IMR-90 (cell line): ENCODE results near the gene TNN. TPM values are rescaled to one million over a fixed set of nuclear protein-coding genes. Genes with fewer than 3 reads are reported as not detected.

Experiments
- ATAC-seq: fragments of 200-7000 bp; cut with Tn5 transposase; 2 replicates; pipeline ENCODE4 v1.9.1; 2020; ENCODE audit warnings: low read depth, mild to moderate bottlenecking, moderate library complexity
- BruUV-seq: library from RNA; stranded (reverse); fragments of 400-500 nt; replicated peaks from 2 replicates; lab custom pipeline; 2021; lab: Mats Ljungman, UMichigan
- CTCF ChIA-PET: fragments of 300-600 bp; formaldehyde crosslinking; extraction: SDS; loops from one replicate; lab custom pipeline; 2021; ENCODE audit warnings: antibody characterized with exemption; lab: Yijun Ruan, JAX
- POLR2A ChIA-PET: fragments of 300-600 bp; sonication (Branson Sonifier 250); formaldehyde crosslinking; loops from one replicate; lab custom pipeline; 2022; ENCODE audit warnings: antibody characterized with exemption; ENCODE audit not compliant: unreplicated experiment; lab: Charles Lee
- DNase-seq: peaks from one replicate; pipeline ENCODE4 v3.0.0; 2013
- H2AFZ ChIP-seq: replicated peaks from 2 replicates; pipeline ENCODE3; 2013; ENCODE audit warnings: low read length, mild to moderate bottlenecking; ENCODE audit not compliant: poor library complexity
- H2AK5ac ChIP-seq: 2 replicates; pipeline ENCODE4 v1.6.1; 2013; ENCODE audit warnings: low read depth, low read length, inconsistent platforms
- H2AK9ac ChIP-seq: replicated peaks from 2 replicates; pipeline ENCODE3; 2013; ENCODE audit warnings: mild to moderate bottlenecking, low read depth, low read length, moderate library complexity; ENCODE audit not compliant: poor library complexity
- H2BK120ac ChIP-seq: 2 replicates; pipeline ENCODE4 v1.6.1; 2013; ENCODE audit warnings: low read depth, low read length, inconsistent platforms
- H2BK15ac ChIP-seq: 3 replicates; pipeline ENCODE4 v1.6.1; 2013; ENCODE audit warnings: low read depth, low read length, inconsistent platforms
- H2BK20ac ChIP-seq: 2 replicates; pipeline ENCODE4 v1.6.1; 2013; ENCODE audit warnings: low read depth, mild to moderate bottlenecking, inconsistent platforms, low read length, moderate library complexity
- H2BK5ac ChIP-seq: 2 replicates; pipeline ENCODE4 v1.6.1; 2013; ENCODE audit warnings: mild to moderate bottlenecking, low read depth, low read length, inconsistent platforms; ENCODE audit not compliant: poor library complexity, severe bottlenecking
- H3K14ac ChIP-seq: replicated peaks from 2 replicates; pipeline ENCODE4 v1.6.1; 2013; ENCODE audit warnings: low read depth, low read length, inconsistent platforms
- H3K18ac ChIP-seq: 2 replicates; pipeline ENCODE4 v1.6.1; 2013; ENCODE audit warnings: low read depth, low read length, control low read depth
- H3K23ac ChIP-seq: 2 replicates; pipeline ENCODE4 v1.6.1; 2013; ENCODE audit warnings: low read depth, low read length, inconsistent platforms
- H3K27ac ChIP-seq: 2 replicates; pipeline ENCODE4 v1.5.1; 2013; ENCODE audit warnings: mild to moderate bottlenecking, control low read depth, low read length; ENCODE audit not compliant: insufficient read depth
- H3K27me3 ChIP-seq: 2 replicates; pipeline ENCODE4 v1.6.1; 2013; ENCODE audit warnings: low read length; ENCODE audit not compliant: control insufficient read depth, insufficient read depth
- H3K36me3 ChIP-seq: 2 replicates; pipeline ENCODE4 v1.6.1; 2013; ENCODE audit warnings: low read length, mixed read lengths; ENCODE audit not compliant: control insufficient read depth, insufficient read depth
- H3K4ac ChIP-seq: 2 replicates; pipeline ENCODE4 v1.6.1; 2013; ENCODE audit warnings: low read depth, low read length, inconsistent platforms
- H3K4me1 ChIP-seq: 2 replicates; pipeline ENCODE4 v1.6.1; 2013; ENCODE audit warnings: low read length, mixed read lengths; ENCODE audit not compliant: control insufficient read depth, insufficient read depth
- H3K4me2 ChIP-seq: 2 replicates; pipeline ENCODE4 v1.6.1; 2013; ENCODE audit warnings: low read depth, mild to moderate bottlenecking, control low read depth, low read length, moderate library complexity
- H3K4me3 ChIP-seq: 2 replicates; pipeline ENCODE4 v1.5.1; 2013; ENCODE audit warnings: low read depth, mild to moderate bottlenecking, control low read depth, low read length, moderate library complexity; ENCODE audit not compliant: insufficient read depth
- H3K56ac ChIP-seq: 2 replicates; pipeline ENCODE4 v1.6.1; 2013; ENCODE audit warnings: low read length, inconsistent platforms; ENCODE audit not compliant: insufficient read depth; ENCODE audit errors: extremely low read depth
- H3K79me1 ChIP-seq, 2 experiments: 2 replicates each; pipeline ENCODE4 v1.6.1; 2013; ENCODE audit warnings: low read length in 2 of 2, inconsistent platforms in 1 of 2, low read depth in 1 of 2
- H3K9ac ChIP-seq: 2 replicates; pipeline ENCODE4 v1.6.1; 2013; ENCODE audit warnings: low read depth, low read length, control low read depth
- H3K9me1 ChIP-seq: 2 replicates; pipeline ENCODE4 v1.6.1; 2013; ENCODE audit warnings: low read length, inconsistent platforms; ENCODE audit not compliant: insufficient read depth
- H3K9me3 ChIP-seq: 2 replicates; pipeline ENCODE4 v1.6.1; 2013; ENCODE audit warnings: low read length; ENCODE audit not compliant: control insufficient read depth, insufficient read depth
- H4K20me1 ChIP-seq: 2 replicates; pipeline ENCODE4 v1.6.1; 2013; ENCODE audit warnings: low read length, inconsistent platforms; ENCODE audit not compliant: insufficient read depth
- H4K5ac ChIP-seq: 2 replicates; pipeline ENCODE4 v1.6.1; 2013; ENCODE audit warnings: mild to moderate bottlenecking, low read depth, low read length, control low read depth
- H4K8ac ChIP-seq, 2 experiments: 2 replicates each; pipeline ENCODE4 v1.6.1; 2013; ENCODE audit warnings: low read depth in 2 of 2, low read length in 2 of 2, control low read depth in 1 of 2, inconsistent platforms in 1 of 2
- H4K91ac ChIP-seq: 2 replicates; pipeline ENCODE4 v1.6.1; 2013; ENCODE audit warnings: low read depth, low read length, inconsistent platforms; ENCODE audit not compliant: insufficient read depth
- BHLHE40 ChIP-seq: fragments of 150-350 bp; IDR thresholded peaks from 2 replicates; pipeline ENCODE4 v1.6.1; 2016; ENCODE audit warnings: mild to moderate bottlenecking, low read depth, low read length
- CEBPB ChIP-seq: IDR thresholded peaks from 2 replicates; pipeline ENCODE4 v1.6.1; 2012; ENCODE audit warnings: low read depth, low read length, improper control_type of control experiment
- CHD1 ChIP-seq: IDR thresholded peaks from 2 replicates; pipeline ENCODE4 v1.6.1; 2012; ENCODE audit warnings: low read depth, low read length, improper control_type of control experiment
- CTCF ChIP-seq: conservative IDR thresholded peaks from 2 replicates; pipeline ENCODE4 v1.5.1; 2012; ENCODE audit warnings: mild to moderate bottlenecking, low read depth, low read length, improper control_type of control experiment
- ELK1 ChIP-seq: fragments of 150-350 bp; IDR thresholded peaks from 2 replicates; pipeline ENCODE4 v1.6.1; 2016; ENCODE audit warnings: low read depth, mild to moderate bottlenecking, low read length, moderate library complexity, borderline replicate concordance
- FOS ChIP-seq: fragments of 150-350 bp; IDR thresholded peaks from 2 replicates; pipeline ENCODE4 v1.6.1; 2016; ENCODE audit warnings: low read depth, low read length
- MAFK ChIP-seq: IDR thresholded peaks from 2 replicates; pipeline ENCODE4 v1.6.1; 2012; ENCODE audit warnings: low read depth, low read length, improper control_type of control experiment
- MAZ ChIP-seq: IDR thresholded peaks from 2 replicates; pipeline ENCODE4 v1.6.1; 2012; ENCODE audit warnings: low read depth, mild to moderate bottlenecking, low read length, improper control_type of control experiment, moderate library complexity, borderline replicate concordance
- MXI1 ChIP-seq: IDR thresholded peaks from 2 replicates; pipeline ENCODE4 v1.6.1; 2012; ENCODE audit warnings: low read depth, mild to moderate bottlenecking, low read length, moderate library complexity, borderline replicate concordance
- NFE2L2 ChIP-seq: fragments of 150-350 bp; IDR thresholded peaks from 2 replicates; pipeline ENCODE4 v1.6.1; 2016; ENCODE audit warnings: low read depth, mild to moderate bottlenecking, low read length
- POLR2A ChIP-seq: IDR thresholded peaks from 2 replicates; pipeline ENCODE4 v1.6.1; 2012; ENCODE audit warnings: mild to moderate bottlenecking, low read depth, low read length
- RAD21 ChIP-seq: IDR thresholded peaks from 2 replicates; pipeline ENCODE4 v1.6.1; 2012; ENCODE audit warnings: low read length, improper control_type of control experiment
- RCOR1 ChIP-seq: IDR thresholded peaks from 2 replicates; pipeline ENCODE4 v1.6.1; 2012; ENCODE audit warnings: mild to moderate bottlenecking, low read length, improper control_type of control experiment; ENCODE audit not compliant: insufficient replicate concordance
- RFX5 ChIP-seq: IDR thresholded peaks from 2 replicates; pipeline ENCODE4 v1.8.0; 2012; ENCODE audit warnings: low read depth, mild to moderate bottlenecking, low read length, moderate library complexity
- SMC3 ChIP-seq: fragments of 150-350 bp; IDR thresholded peaks from 2 replicates; pipeline ENCODE4 v1.6.1; 2016; ENCODE audit warnings: low read depth, mild to moderate bottlenecking, antibody characterized with exemption, low read length, moderate library complexity
- USF2 ChIP-seq: fragments of 150-350 bp; IDR thresholded peaks from 2 replicates; pipeline ENCODE4 v1.6.1; 2017; ENCODE audit warnings: mild to moderate bottlenecking, antibody characterized with exemption, low read length, low read depth
- WGBS, 2 experiments: methylation state at CpG; one replicate each; pipeline versions ENCODE4 v1.1.5 to v1.1.7; 2013; ENCODE audit warnings: missing lambda C conversion rate in 2 of 2; ENCODE audit not compliant: insufficient read length in 1 of 2; ENCODE audit errors: extremely low coverage in 2 of 2; 5-methylcytosine and 5-hydroxymethylcytosine counted together
- dilution Hi-C: fragments of 300-500 bp; cut with HindIII; formaldehyde crosslinking; loops from one replicate; pipeline ENCODE4 v1.14.3; 2018; ENCODE audit warnings: low sequenced_read_pairs; ENCODE audit not compliant: unreplicated experiment
- in situ Hi-C: fragments of 300-500 bp; cut with MboI; formaldehyde crosslinking; loops from 3 replicates; pipeline ENCODE4 v1.14.3; 2019; ENCODE audit warnings: low sequenced_read_pairs, inconsistent platforms, mixed read lengths
- intact Hi-C: fragments of 100-400 bp; cut with micrococcal nuclease; formaldehyde crosslinking; loops from 2 replicates; pipeline ENCODE4 v1.10.0; 2022
- polyA plus RNA-seq, 3 experiments: library from polyadenylated mRNA; depleted of rRNA; stranded (reverse); fragments of >200 nt; gene quantifications; 2 replicates each; pipeline ENCODE4 v1.2.3, GENCODE V29; 2012; ENCODE audit warnings: low replicate concordance in 1 of 3
- total RNA-seq: library from RNA; depleted of rRNA; stranded (reverse); fragments of >200 nt; gene quantifications from 2 replicates; pipeline ENCODE4 v1.2.3, GENCODE V29; 2012

Gene TNN
- total and polyA plus RNA-seq, 2 of the 4 experiments (the other 2 are of a cell fraction), result not detected

- no peak overlapping the region for H3K56ac ChIP-seq
- no peak overlapping the region for H3K23ac ChIP-seq
- H3K9me1 ChIP-seq, result no peaks in the 10 kb centered on the region
- H3K27me3 ChIP-seq, result no peaks in the 10 kb centered on the region
- CTCF ChIA-PET, result no interaction called here
- no peak overlapping the region for H2BK5ac ChIP-seq
- no peak overlapping the region for H3K14ac ChIP-seq
- dilution Hi-C loops (no loop called here), intact Hi-C loops (no loop called here), in situ Hi-C loops (no loop called here)
- POLR2A ChIA-PET, result no interaction called here
- no TSS peak for BruUV-seq
- no peak overlapping the region for H3K4me3 ChIP-seq
- DNase-seq (no peak), ATAC-seq (no peak)
- H2AFZ ChIP-seq, result no peak overlapping the region
- no peak overlapping the region for H2AK9ac ChIP-seq
- no peak overlapping the region for H2BK20ac ChIP-seq
- no peaks in the 10 kb centered on the region for H3K79me1 ChIP-seq
- TF ChIP-seq NFE2L2 (no peak), SMC3 (no peak), MXI1 (no peak), MAFK (no peak), CTCF (no peak), CEBPB (no peak), POLR2A (no peak), RFX5 (no peak), FOS (no peak), BHLHE40 (no peak), MAZ (no peak), ELK1 (no peak), RCOR1 (no peak), RAD21 (no peak), USF2 (no peak), CHD1 (no peak)
- no peaks in the 10 kb centered on the region for H3K36me3 ChIP-seq
- H3K9ac ChIP-seq, result no peak overlapping the region
- no peak overlapping the region for H3K4me2 ChIP-seq
- H3K18ac ChIP-seq, result no peak overlapping the region
- H3K9me3 ChIP-seq, result no peaks in the 10 kb centered on the region
- H4K8ac ChIP-seq, result no peak overlapping the region
- no peak overlapping the region for H2BK15ac ChIP-seq
- WGBS, 2 experiments, result 39% methylated on average over 2 of the region's 3 CpGs; no CpG with 5 or more reads in 1 of the 2 experiments
- H4K5ac ChIP-seq, result no peak overlapping the region
- no peaks in the 10 kb centered on the region for H3K4me1 ChIP-seq
- no peak overlapping the region for H2AK5ac ChIP-seq
- no peak overlapping the region for H3K4ac ChIP-seq
- H4K20me1 ChIP-seq, result no peaks in the 10 kb centered on the region
- no peak overlapping the region for H3K27ac ChIP-seq
- no peak overlapping the region for H4K91ac ChIP-seq
- no peak overlapping the region for H2BK120ac ChIP-seq
These were observed 27.4 kb downstream of the TNN start for GRCh38 chr1:175095069-175095468.
